ENCODE measurements around the gene ARHGAP26. TPM values are rescaled to one million over a fixed set of nuclear protein-coding genes. Genes with fewer than 3 reads are reported as not detected.

ARHGAP26 gene
- total and polyA plus RNA-seq, 2 experiments from 2014 or later, result 9.5 to 16.8 TPM

DNA sequence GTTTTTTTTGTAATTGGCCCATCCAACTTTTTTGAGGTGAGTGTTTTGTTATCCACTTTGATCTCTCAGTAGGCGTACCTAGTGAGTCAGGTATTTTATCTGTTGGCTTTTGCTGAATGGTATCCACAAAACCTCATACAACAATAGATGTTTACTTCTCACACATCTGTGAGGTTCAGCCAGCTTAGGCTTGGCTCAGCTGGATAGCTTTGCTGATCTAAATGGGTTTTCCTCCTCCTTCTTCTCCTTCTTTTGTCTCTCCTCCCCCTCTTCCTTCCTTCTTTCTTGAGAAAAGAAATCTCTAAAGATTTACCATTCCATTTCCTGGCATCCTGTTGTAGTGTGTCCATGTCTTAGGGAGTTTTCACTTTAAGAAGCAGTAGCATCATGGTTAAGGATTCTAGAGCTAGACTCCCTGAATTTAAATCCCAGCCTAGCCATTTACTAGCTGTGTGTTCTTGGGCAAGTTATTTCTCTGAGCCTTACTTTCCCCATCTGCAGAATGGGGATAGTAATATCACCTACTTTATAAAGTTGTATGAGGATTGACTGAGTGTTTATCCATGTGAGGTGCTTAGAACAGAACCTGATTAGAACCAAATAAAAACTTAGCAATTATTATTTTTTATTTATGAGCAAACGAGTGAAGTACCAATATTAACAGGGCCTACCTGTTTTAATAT, 126.3 kb downstream of the ARHGAP26 start:
- H3K27ac Mint-ChIP-seq, result peak overlapping the region; percentile 83

More for the DNA sequence above, 126.3 kb downstream of the ARHGAP26 start:
- DNase-seq (ENCODE audit: low spot score), result peak; percentile 75
- no peak overlapping the region; the same call in 2 of the 3 replicates for H3K4me3 Mint-ChIP-seq
- Histone ChIP-seq H3K36me3 (ENCODE audit: insufficient read depth) (no peaks in the 10 kb centered on the region), H3F3A (replicated peaks; ENCODE audit: low read depth) (no peaks in the 10 kb centered on the region), H2AFZ (no peak overlapping the region), H3K79me2 (replicated peaks; ENCODE audit: insufficient read depth) (no peaks in the 10 kb centered on the region), H3K9me2 (ENCODE audit: insufficient read depth) (no peaks in the 10 kb centered on the region), H3K4me3 (no peak overlapping the region), H3K27me3 (ENCODE audit: insufficient read depth) (no peaks in the 10 kb centered on the region), H3K4me1 (ENCODE audit: insufficient read depth) (peaks cover 44% of the 10 kb centered on the region), H3K27ac (ENCODE audit: low read depth) (peak overlapping the region; percentile 76), H4K20me1 (replicated peaks; ENCODE audit: insufficient read depth) (no peaks in the 10 kb centered on the region), H3K4me2 (peak overlapping the region; percentile 2; the same call in 1 of the 2 replicates)
- ATAC-seq, result peak; percentile 92
- H3K4me1 Mint-ChIP-seq, result peaks cover 67% of the 10 kb centered on the region
- H3K36me3 Mint-ChIP-seq (ENCODE audit: low read depth), result peaks cover 9% of the 10 kb centered on the region; the same call in 2 of the 3 replicates
- H3K27me3 Mint-ChIP-seq (ENCODE audit: insufficient read depth, low read depth, poor library complexity), result no peaks in the 10 kb centered on the region
- no peaks in the 10 kb centered on the region for H3K9me3 Mint-ChIP-seq
- no peak for TF ChIP-seq JUNB (IDR thresholded peaks at IDR 0.05; ENCODE audit: unreplicated experiment)
- TF ChIP-seq ZNF114 (CRISPR knock-in tag; IDR thresholded peaks at IDR 0.05), result no peak
- TF ChIP-seq, protein P1, sequence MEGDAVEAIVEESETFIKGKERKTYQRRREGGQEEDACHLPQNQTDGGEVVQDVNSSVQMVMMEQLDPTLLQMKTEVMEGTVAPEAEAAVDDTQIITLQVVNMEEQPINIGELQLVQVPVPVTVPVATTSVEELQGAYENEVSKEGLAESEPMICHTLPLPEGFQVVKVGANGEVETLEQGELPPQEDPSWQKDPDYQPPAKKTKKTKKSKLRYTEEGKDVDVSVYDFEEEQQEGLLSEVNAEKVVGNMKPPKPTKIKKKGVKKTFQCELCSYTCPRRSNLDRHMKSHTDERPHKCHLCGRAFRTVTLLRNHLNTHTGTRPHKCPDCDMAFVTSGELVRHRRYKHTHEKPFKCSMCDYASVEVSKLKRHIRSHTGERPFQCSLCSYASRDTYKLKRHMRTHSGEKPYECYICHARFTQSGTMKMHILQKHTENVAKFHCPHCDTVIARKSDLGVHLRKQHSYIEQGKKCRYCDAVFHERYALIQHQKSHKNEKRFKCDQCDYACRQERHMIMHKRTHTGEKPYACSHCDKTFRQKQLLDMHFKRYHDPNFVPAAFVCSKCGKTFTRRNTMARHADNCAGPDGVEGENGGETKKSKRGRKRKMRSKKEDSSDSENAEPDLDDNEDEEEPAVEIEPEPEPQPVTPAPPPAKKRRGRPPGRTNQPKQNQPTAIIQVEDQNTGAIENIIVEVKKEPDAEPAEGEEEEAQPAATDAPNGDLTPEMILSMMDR (conservative IDR thresholded peaks at IDR 0.05; ENCODE audit: low read depth in 2 of 2), result no peak
- TF ChIP-seq ZNF331 (CRISPR knock-in tag; IDR thresholded peaks at IDR 0.05; ENCODE audit: low read depth), result no peak
- no peak for TF ChIP-seq CREB1 (CRISPR knock-in tag; IDR thresholded peaks at IDR 0.05; ENCODE audit: low read depth)
- TF ChIP-seq POLR2AphosphoS5 (IDR thresholded peaks at IDR 0.05; ENCODE audit: low read depth), result no peak
- TF ChIP-seq, protein P2, sequence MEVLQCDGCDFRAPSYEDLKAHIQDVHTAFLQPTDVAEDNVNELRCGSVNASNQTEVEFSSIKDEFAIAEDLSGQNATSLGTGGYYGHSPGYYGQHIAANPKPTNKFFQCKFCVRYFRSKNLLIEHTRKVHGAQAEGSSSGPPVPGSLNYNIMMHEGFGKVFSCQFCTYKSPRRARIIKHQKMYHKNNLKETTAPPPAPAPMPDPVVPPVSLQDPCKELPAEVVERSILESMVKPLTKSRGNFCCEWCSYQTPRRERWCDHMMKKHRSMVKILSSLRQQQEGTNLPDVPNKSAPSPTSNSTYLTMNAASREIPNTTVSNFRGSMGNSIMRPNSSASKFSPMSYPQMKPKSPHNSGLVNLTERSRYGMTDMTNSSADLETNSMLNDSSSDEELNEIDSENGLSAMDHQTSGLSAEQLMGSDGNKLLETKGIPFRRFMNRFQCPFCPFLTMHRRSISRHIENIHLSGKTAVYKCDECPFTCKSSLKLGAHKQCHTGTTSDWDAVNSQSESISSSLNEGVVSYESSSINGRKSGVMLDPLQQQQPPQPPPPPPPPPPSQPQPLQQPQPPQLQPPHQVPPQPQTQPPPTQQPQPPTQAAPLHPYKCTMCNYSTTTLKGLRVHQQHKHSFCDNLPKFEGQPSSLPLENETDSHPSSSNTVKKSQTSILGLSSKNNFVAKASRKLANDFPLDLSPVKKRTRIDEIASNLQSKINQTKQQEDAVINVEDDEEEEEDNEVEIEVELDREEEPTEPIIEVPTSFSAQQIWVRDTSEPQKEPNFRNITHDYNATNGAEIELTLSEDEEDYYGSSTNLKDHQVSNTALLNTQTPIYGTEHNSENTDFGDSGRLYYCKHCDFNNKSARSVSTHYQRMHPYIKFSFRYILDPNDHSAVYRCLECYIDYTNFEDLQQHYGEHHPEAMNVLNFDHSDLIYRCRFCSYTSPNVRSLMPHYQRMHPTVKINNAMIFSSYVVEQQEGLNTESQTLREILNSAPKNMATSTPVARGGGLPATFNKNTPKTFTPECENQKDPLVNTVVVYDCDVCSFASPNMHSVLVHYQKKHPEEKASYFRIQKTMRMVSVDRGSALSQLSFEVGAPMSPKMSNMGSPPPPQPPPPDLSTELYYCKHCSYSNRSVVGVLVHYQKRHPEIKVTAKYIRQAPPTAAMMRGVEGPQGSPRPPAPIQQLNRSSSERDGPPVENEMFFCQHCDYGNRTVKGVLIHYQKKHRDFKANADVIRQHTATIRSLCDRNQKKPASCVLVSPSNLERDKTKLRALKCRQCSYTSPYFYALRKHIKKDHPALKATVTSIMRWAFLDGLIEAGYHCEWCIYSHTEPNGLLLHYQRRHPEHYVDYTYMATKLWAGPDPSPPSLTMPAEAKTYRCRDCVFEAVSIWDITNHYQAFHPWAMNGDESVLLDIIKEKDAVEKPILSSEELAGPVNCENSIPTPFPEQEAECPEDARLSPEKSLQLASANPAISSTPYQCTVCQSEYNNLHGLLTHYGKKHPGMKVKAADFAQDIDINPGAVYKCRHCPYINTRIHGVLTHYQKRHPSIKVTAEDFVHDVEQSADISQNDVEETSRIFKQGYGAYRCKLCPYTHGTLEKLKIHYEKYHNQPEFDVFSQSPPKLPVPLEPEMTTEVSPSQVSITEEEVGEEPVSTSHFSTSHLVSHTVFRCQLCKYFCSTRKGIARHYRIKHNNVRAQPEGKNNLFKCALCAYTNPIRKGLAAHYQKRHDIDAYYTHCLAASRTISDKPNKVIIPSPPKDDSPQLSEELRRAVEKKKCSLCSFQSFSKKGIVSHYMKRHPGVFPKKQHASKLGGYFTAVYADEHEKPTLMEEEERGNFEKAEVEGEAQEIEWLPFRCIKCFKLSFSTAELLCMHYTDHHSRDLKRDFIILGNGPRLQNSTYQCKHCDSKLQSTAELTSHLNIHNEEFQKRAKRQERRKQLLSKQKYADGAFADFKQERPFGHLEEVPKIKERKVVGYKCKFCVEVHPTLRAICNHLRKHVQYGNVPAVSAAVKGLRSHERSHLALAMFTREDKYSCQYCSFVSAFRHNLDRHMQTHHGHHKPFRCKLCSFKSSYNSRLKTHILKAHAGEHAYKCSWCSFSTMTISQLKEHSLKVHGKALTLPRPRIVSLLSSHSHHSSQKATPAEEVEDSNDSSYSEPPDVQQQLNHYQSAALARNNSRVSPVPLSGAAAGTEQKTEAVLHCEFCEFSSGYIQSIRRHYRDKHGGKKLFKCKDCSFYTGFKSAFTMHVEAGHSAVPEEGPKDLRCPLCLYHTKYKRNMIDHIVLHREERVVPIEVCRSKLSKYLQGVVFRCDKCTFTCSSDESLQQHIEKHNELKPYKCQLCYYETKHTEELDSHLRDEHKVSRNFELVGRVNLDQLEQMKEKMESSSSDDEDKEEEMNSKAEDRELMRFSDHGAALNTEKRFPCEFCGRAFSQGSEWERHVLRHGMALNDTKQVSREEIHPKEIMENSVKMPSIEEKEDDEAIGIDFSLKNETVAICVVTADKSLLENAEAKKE (CRISPR knock-in tag; IDR thresholded peaks at IDR 0.05), result peak; percentile 93
- TF ChIP-seq, protein P3, sequence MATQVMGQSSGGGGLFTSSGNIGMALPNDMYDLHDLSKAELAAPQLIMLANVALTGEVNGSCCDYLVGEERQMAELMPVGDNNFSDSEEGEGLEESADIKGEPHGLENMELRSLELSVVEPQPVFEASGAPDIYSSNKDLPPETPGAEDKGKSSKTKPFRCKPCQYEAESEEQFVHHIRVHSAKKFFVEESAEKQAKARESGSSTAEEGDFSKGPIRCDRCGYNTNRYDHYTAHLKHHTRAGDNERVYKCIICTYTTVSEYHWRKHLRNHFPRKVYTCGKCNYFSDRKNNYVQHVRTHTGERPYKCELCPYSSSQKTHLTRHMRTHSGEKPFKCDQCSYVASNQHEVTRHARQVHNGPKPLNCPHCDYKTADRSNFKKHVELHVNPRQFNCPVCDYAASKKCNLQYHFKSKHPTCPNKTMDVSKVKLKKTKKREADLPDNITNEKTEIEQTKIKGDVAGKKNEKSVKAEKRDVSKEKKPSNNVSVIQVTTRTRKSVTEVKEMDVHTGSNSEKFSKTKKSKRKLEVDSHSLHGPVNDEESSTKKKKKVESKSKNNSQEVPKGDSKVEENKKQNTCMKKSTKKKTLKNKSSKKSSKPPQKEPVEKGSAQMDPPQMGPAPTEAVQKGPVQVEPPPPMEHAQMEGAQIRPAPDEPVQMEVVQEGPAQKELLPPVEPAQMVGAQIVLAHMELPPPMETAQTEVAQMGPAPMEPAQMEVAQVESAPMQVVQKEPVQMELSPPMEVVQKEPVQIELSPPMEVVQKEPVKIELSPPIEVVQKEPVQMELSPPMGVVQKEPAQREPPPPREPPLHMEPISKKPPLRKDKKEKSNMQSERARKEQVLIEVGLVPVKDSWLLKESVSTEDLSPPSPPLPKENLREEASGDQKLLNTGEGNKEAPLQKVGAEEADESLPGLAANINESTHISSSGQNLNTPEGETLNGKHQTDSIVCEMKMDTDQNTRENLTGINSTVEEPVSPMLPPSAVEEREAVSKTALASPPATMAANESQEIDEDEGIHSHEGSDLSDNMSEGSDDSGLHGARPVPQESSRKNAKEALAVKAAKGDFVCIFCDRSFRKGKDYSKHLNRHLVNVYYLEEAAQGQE (IDR thresholded peaks at IDR 0.05; ENCODE audit: unreplicated experiment), result no peak

All from GM23338 (cell line).